HG03064 (cell line): ENCODE data around the gene GCH1.
"Not testable (repeated sequence)": the region's sequence is repeated elsewhere in the genome, so short reads cannot be mapped to it uniquely, and the experiment has no call there.

Experiments used
- ATAC-seq: cut with Tn5 transposase; IDR thresholded peaks from one replicate; pipeline ENCODE4 v1.9.1; 2021; ENCODE audit warnings: low read depth; ENCODE audit not compliant: unreplicated experiment

GCH1 gene

DNA sequence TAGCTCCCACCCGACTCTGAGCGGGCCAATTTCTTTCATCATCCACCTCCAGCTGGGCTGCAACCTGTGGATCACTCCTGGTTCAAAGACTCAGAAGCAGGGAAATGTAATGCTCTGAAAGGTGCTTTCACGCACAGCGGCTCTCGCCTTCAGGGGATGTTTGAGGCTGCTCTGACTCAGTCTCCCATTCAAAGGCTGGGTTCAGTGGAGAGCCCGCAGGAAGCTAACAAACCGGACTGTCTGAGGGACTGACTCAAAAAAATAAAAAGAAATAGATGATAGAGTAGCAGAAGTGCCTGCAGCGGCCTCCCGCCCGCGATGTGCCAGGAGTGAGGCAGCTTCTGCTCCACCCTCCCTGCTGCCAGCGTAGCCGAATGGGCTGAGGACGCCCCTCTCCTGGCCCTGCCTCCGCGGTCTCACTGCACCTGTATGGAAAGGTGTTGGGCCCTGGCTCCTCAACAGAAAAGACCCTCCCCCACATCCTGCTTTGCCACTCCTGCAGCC lies 98.0 kb downstream of the GCH1 start:
- ATAC-seq, result no peak

DNA sequence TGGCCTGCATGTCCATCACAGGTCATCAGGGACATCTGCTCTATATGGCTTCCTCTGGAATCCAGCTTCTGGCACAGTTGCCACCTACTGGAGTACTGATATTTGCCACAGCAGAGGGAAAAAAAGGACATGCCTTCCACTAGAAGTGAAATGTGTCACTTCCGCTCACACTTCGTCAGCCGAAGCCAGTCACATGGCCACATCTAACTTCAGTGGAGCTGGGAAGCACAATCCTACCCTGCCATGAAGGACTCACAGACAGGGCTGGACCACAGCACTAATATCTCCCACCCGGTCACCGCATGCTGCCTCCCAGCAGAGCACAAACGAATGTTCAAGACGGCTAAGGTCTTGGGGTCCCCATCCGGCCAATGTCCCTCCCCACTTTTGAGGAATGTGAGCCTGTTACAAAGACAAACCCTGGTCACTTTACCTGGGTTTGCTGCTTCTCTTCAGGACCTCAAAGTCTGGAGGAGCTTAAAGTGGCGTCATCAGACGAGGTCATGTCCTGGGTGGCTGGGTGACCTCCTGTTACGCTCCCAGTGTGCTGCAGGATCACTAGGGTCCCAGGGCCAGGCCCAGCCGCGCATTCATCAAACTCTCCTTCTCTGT lies 98.6 kb downstream of the GCH1 start:
- ATAC-seq, result no peak

DNA sequence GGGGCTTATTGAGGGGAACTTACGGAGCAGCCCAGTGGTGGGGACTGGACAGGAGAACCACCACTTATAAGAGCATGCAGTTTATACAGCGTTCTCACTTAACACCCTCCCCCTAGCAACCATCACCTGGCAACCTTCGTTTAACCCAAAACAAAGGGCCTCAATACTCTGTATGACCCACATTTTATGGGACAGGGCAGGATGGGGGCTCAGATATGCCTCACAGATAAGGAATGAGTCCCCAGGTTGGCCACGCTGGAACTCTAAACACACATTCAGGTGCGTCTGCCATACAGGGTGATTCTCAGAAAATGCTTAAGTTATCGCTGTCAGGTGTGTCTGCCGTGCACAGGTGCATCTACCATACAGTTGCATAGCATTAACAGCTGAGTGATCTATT lies 99.2 kb downstream of the GCH1 start:
- ATAC-seq, result no peak

DNA sequence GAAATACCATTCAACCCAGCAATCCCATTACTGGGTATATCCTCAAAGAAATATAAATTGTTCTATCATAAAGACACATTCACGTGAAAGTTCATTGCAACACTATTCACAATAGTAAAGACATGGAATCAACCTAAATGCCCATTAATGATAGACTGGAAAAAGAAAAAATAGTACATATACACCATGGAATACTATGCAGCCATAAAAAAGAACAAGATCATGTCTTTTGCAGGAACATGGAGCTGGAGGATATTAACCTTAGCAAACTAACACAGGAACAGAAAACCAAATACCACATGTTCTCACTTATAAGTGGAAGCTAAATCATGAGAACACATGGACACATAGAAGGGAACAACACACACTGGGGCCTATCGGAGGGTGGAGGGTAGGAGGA lies 101.1 kb downstream of the GCH1 start:
- not testable (repeated sequence) for ATAC-seq

DNA sequence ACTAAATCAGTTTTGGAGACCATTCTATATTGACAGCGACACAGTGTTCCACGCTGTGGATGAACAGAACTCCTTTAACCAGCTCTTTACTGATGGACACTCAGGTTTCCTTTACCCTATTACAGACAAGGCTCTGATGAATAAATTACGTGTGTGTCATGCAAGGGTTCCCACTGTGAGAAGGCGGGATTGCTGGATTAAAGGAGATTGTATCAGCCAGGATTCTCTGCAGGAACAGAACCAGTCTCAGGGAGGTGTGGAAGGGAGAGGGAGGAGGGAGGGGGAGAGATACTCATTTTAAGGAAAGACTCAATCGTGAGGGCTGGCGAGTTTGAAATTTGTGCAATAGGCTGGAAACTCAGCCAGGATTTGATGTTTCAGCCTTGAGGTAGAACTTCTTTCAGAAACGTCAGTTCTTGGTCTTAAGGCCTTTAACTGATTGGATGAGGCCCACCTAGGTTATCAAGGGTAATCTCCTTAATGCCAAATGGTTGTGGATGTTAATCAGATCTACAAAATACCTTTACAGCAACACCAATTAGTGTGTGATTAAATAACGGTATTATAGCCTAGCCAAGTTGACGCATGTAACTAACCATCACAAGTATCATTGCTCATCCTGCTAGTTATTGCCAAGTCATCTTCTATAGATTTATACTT lies 104.0 kb downstream of the GCH1 start:
- no peak for ATAC-seq

DNA sequence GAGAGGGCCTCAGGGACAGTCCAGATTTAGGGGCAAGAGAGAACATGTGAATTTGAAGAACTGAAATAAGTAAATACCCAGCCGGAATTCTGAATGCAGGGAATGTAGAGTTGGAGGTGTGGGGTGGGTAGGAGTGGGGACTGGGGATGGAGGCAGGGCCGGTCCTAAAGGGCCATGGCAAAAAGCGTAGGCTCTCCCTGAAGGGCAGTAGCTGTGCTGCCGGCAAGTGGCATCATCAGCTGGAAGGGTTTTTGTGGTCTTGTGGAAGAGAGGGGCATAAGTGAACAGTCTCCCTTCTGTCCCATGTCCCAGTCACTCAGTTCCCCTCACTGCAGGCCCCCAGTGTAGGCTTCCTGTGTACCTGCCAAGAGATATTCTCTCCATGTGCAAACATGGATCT lies 104.6 kb downstream of the GCH1 start:
- no peak for ATAC-seq

DNA sequence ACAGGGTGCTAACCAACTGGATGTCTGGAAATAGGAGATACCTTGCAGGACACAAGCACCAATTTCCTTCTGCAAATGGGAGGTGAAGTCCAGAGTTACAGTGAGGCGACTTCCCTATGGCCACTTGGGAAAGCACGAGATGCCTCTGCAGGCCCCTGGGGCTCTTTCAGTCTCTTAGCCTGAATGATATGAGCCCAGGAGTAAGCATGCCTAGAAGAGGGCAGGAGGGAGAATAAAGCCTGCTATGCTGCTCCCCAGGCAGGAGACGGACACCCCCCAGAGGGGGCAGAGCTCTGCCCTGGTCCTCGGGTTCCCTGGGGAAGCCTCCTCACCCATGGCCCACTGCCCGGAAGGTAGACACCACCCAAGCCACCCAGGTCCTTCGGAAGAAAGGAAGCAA lies 105.1 kb downstream of the GCH1 start:
- no peak for ATAC-seq

DNA sequence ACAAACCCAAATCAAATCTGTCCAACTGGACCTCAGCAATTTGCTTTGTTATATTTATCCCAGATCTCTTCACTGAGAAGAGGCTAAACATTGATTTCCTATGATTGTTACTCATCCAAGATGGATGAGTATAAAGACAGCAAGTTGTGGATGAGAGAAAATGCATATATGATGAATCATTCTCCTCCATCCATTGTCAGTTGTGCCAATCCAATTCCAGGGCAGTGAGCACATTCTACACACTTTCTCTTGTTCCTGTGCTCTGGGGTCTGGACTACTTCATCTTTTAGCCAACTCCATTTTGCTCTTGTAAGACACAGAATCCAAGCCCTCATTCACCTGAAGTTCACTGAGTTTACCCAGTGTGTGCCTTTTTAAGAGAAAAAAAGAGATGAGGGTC lies 105.7 kb downstream of the GCH1 start:
- ATAC-seq, result no peak

DNA sequence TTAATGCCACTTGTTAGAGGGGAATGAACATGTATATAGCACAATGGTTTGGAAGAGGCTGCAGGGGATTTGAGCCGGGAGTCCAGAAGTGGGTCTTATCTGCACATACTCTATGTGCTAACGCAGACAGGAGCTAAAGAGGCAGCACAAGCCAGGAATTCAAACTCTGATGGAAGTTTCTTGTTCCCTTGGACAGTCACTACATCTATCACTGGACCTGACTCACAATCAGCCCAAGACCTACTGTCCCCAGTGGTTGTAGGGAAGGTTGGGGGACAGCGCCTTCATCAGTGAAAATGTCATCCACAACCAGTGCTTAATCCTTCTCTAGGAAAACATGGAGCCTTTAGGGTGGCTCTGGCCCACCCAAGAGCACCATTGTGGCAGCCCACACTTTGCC lies 107.8 kb downstream of the GCH1 start:
- ATAC-seq, result no peak

DNA sequence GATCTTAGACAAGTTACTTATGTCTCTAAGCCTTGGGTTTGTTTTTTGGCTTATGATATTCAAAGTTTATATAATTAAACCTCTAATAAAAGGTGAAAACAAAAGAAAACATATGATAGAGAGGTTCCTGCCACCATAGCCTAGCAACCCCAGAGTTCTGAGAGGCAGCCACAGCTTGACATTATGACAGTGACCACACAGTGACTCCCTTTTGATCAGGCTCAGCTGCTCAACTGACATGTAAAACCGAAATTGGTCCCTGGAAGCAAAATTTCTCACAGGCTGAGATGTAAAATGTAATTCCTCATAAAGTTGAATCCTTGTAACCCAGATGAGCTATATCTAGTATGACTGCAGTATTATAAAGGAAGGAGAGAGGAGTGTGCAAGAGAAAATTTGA lies 108.5 kb downstream of the GCH1 start:
- ATAC-seq, result no peak

DNA sequence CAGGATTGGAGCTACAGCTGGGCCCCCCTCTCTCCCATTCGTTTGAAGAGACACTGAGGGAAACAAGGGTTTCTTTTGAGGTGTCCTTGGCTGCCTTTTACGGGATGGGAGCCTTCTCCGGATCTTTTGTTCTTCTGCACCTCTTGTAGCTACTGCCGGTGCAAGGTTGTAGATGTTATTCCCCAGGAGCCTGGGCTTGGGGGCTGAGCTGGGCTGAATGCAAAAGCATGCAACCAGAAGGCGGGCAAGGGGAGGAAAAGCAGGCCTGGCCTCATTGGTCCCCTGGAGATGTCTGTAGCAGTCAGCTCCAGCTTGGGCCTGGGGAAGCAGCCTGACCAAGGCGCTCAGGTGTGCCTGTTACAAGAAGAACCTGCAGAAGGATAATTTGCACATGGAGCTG lies 110.3 kb downstream of the GCH1 start:
- ATAC-seq, result no peak
